GM18868 (cell line): ENCODE measurements around the gene SBNO2.

Source experiments
- ATAC-seq: cut with Tn5 transposase; IDR thresholded peaks from one replicate; pipeline ENCODE4 v1.9.1; 2021; ENCODE audit warnings: mild to moderate bottlenecking, moderate library complexity; ENCODE audit not compliant: unreplicated experiment

SBNO2 gene

DNA sequence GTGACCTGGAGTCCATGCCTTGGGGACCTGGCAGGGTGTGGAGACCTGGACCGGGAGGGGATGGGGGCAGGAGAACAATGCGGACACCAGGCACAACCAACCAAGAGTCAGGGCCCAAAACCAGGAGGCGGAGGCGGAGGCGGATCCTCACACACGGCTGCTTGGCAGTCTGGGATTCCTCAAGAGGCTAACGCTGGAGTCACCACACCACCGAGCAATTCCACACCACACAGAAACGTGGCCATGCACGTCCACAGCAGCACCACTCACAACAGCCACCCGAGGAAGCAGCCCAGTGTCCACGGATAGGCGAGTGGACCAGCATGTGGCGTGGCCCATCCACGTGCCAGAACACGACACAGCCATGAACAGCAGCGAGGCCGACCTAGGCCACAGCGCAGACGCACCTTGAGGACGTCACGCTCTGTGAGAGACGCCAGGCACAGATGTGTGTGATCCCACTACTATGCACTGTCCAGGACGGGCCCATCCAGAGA lies 17.7 kb downstream of the SBNO2 start:
- no peak for ATAC-seq

DNA sequence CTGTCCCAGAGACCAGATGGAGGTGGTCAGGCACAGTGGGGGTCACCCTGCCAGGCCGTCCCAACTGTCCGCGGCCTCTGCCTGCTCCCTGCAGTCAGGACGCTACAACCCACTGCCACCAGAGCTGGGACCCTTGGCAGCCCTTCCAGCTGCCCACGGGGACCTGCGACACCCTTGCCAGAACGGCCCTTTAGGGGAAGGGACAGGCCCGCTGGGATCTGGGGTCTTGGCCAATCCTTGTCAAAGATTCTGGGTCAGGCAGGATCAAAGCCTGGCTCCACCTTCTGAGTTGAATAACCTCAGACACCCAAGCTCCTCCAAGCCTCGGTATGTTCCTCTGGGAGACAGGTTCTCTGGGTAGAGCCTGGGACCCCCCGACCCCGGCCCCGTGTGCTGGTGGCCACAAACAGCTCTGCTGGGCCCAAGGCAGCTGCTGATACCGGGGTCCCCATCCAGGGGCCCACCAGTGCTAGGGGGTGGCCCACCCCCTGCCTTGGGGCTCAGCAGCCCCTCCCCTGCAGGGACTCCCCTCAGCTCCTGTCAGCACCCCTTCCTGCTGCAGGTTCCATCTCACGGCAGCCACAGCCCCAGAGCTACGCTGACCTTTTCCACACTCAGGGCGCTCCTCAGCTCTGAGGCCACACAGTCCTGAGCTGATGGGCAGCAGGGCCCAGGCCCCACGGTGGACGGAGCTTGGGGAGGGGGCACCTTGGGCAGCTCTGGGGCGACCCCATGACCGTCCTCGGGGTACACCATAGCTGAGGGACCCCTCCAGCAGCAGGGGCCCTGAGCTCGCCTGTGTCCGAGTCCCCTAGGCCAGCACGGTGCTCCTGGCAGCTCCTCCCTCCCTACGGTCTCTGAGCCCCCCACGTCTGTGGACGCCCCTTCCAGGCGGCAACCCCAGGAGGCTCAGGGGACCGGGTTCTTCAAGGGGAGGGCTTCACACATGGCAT lies 18.4 kb downstream of the SBNO2 start:
- no peak for ATAC-seq

DNA sequence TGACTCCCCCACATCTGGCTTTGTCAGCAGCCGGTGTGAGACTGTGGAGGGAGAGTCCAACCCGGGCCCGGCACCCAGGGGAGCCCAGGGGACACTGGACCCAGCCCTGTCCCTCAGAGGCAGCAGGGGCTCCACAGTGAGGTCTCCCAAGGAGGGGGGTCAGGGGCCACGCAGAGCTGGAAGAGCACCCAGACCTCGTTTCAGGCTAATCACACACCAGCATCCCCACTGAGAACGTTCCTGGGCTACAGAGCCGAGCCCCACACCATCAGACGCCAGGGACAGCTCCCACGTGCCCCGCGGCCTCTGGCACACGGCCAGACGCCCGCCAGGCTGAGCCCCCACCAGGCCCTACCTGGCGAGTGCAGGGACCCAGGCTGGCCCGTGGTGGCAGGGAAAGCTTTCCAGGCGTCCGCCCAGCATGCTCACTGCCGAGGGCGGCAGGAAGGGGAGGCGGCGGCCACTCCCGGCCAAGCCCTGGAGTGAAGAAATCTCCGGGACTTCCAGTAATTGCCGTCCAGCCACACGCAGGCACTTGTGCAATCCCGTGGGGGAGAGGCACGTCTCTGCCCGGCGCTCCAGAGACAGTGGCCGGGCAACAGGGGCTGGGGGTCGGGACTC lies 19.2 kb downstream of the SBNO2 start:
- ATAC-seq, result no peak

DNA sequence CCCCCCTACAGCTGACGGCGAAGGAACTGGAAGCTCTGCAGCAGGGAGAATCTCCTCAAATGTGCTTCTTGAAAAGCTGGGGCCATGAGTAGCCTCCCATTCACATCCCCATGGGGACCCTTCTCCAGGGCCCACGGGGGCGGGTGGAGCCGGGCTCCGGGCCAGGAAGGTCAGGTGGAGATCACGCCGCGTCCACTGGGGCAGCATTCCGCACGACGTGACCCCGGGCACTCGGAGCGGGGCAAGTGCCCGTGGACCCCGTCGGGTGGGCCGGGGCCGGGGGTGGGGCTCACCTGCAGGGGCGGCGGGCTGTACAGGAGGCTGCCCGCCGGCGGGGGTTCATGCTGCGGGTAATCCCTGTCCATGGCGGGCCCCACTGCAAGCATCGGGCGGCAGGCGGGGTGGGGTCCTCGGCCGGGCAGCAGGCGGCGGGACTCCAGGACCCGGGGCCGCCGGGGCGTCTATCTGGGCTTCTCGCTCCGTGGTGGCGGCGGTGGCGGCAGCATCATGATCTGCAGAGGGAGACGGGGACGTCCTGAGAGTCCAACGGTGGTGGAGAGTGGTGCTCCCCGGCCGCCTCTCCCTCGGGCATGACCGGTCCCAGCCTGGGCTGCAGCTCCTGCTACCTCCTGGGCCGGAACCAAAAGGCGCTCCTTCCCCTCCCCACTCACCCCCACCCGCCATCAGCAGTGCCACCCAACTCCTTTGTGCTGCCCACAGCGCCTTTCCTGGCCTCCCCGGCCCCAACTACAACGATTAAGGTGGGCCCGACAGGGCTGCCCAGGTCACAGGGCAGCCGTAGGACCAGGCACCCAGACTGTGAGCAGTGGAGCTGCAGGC lies 20.0 kb downstream of the SBNO2 start:
- no peak for ATAC-seq

DNA sequence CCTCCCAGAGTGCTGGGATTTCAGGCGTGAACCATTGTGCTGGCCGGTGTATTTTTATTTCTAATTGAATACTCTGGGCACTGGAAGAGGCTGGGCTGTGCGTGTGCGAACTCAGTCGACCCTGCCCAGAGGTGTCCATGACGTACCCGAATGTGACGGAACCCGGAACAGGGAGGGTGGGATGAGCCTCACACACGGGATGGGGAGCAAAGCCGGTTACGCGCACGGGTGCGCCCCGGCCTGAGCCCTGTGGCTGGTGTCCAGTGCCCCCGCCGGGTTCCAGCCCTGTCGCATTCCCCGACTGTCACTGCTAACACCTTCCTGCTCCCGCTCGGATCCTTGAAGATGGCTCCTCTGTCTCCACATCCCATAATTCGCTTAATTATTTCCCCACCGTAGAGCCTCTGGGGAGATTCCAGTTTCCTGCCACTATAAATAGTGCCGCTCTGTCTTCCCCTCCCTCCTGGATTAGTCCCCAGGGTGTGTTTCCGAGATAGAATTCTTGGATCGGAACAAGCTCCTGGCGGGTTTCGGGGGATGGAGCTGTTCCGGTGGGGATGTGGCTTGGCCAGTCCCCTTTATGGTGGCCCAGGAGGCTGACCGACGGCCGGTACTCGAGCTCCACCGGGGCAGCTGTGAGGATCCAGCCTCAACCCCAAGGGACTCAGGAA lies 22.0 kb downstream of the SBNO2 start:
- ATAC-seq, result no peak

DNA sequence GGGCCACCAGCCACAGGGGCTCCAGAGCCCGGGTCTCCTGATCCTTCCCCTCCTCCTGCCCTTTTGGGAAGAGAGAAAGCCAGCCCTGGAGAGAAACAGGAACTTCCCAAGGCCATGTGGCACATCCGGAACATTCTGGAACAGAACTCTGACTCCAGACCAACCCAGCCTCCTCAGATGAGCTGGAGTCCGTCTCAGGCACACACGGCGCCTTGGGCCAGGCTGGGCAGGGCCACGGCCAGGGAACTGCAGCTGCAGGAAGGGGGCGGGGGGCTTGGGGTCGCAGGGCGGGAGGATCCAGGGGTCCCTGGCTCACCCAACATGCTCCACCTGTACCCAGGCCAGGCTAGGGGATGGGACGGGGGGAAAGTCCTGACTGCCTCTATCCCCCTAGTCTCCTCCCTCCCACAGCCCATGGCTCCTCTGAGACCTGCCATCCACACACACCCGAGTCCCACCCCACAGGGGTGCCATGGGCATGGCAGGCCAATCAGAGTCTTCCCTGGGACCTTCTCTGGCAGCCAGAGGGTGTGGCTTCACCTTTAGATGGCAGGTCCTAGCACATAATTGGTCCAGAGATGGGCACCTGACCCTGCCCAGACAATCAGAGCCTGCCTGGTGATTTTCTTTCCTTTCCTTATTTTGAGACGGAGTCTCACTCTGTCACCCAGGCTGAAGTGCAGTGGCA lies 22.9 kb downstream of the SBNO2 start:
- ATAC-seq, result no peak

DNA sequence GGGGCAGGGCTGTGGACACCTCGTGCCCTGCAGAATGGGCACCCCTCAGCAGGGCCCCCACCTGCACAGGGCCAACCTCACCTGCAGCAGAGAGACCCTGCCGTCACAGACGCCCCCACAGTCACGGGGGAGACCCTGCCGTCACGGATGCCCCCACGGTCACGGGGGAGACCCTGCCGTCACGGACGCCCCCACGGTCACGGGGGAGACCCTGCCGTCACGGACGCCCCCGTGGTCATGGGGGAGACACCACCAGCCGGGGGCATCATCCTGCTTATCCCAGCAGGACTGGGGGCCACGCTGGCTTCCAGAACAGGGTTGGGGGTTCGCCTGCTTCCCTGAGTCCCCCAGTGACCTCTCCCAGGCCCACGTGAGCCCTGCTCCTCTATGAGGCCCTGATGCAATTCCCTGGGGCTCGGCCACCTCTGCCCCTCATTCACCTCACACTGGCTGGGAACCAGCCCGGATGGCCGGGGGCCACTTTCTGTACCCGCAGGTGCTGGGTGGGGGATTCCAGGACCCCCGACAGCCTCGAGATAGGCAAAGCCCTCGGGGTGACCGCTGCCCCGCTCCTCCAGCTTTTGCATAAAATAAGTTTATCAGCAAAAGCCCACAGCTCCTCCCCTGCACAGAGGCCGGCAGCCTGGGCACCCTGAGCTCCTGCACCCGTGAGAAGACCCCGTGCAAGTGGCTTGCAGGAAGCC lies 23.6 kb downstream of the SBNO2 start:
- ATAC-seq, result no peak

DNA sequence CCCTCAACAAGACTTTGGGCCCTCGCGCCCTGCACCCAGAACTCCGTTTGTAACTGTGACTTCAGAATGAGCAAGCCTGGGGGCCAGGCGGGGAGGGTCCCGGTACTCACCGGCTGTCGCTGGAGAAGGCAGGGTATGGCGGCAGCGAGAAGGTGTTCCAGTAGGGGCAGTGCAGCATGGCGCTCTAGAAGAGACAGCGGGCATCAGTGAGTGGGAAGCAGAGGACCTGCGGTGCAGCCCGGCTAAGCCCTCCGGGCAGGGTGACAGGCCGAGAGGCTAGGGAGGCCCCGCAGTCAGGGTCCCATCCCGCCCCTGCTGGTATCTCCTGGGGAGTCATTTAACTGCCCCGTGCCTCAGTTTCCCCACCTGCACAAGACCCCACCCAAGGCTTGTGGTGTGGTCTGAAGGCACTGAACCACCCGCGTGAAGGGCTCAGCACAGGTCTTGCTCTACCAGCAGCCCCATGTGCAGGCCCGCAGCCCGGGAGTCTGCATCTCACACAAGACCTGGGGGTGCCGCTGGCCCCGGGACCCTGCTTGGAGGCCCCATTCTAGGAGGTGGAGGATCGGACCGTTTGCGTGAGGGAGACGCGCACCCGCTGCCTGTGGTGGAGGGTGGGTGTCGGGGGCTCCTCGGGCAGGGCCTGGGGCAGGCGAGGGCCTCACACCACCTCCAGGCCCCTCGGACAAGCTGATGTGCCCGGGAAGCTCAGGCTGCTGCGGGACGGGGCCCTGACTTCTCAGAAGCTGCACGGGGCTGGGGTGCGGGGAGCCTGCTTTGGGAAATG lies 24.6 kb downstream of the SBNO2 start:
- ATAC-seq, result no peak

DNA sequence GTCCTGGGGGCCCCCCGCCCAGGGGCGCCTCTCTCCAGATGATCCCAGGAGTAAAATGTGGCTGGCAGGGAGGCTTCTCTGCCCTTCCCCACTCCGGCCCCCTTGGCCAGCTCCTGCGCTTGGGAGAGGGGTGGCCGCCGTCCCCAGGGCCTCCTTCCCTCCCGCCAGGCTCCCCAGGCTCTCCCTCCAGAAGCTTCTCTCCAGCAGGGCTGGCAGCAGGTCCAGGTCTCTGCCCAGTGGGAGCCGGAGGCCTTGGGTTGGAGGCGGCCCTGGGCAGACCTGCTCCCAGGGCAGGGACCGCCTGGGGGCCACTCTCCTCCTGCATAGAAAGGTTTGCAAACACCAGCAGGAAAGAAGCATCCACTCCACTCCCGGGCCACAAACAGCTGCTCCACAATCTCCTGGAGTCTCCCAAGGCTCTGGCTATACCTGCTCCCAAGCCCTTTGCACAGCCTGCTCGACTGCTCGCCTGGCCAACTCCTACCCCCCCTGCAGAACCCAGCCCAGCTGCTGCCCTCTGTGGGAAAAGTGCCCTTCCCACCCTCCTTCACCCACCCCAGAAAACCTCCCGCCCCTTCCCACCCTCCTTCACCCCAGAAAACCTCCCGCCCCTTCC lies 26.0 kb downstream of the SBNO2 start:
- no peak for ATAC-seq

DNA sequence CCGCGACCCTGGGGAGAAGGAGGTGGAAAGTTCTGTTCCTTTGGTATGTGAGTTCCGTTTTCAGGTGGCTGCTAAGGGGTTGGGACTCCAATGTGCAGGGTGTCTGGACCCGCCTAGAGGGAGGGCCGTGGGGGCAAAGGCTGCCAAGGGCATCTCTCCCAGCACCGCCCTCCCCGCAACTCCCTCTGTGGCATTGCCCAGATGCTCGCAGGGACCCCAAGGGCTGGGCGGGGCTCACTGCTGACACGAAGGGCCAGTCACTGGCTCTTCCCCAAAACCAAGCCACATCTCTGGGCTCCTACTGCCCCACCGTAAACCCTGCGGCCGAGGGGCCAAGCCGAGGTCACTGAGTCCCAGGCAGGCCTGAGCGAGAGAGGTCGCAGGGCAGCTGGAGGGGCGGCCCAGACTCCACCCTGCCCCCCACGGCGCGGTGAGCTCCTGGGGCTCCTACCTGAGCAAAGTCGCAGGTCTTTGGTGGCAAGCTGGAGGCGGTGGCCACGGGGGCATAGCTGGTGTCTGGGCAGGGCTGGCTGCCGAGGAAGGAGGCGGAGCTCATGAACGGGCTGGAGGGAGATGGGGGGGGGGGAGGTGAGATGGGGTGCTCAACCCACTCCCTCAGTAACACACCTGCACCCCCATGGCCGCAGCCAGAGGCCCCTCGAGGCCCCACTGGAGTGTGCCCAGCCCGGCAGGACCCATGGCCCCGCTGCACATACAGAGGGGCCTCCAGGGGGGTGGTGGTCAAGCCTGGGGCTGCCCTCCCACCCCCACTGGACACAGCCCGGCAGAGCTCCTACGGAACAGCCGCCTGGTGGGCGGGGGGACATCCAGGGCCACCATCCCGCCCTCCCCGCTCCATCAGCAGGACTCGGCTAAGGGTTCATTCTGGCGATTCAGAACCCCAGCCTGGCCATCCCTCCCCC lies 26.9 kb downstream of the SBNO2 start:
- ATAC-seq, result no peak

DNA sequence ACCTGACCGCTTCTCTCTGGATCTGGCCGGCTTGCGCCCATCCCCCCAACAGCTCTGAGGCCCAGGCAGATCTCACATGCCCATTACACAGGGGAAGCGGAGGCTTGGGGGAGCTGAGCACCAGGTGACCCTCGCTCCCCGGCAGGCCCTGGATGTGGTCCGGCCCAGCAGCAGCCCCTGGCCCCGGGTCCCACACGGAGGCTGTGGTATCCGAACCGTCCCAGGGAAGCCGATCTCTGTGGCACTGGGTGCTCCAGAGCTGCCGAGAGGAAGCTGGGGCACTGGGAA lies 27.7 kb downstream of the SBNO2 start:
- no peak for ATAC-seq

DNA sequence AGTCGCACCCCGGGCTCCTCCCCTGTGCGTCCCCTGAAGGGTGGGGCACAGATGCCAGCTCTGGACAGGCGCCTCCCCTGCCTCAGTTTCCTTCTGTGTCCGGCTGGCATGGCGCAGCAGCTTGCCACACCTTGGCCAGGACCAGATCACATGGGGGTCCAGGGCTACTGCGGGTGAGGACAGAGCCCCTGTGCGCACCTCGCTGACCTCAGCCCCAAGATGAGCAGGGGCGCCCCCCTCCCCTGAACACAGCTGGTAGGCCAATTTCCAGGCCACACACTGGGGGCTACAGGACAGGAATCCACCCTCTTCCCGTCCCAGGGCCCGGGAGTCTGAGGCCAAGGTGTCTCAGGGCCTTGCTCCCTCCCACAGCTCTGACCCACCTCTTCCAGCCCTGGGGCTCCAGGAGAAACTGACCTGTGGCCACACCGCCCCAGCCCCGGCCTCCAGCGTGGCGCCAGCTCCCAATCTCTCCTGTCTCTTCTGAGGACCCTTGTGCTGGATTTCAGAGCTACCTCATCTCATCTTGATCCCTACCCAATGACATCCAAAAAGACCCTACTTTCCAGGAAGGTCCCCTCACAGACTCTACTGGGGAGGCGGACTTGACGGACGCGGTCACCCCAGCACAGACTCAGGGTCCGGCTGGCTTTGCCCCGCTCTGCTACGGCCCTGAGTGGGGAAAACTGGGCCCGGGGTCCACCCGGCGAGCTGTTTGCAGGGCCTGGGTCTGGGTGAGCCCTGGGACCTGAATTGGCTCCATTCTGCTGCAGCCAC lies 28.2 kb downstream of the SBNO2 start:
- no peak for ATAC-seq

DNA sequence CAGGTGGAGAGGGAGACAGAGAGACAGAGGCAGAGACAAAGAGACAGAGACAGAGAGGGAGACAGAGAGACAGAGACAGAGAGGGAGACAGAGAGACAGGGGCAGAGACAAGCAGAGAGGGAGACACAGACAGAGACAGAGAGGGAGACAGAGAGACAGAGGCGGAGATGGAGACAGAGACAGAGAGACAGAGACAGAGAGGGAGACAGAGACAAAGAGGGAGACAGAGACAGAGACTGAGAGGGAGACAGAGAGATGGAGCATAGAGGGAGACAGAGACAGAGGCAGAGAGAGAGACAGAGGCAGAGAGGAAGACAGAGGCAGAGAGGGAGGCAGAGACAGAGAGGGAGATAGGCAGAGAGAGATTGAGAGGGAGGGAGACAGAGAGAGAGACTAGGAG lies 29.3 kb downstream of the SBNO2 start:
- no peak for ATAC-seq

DNA sequence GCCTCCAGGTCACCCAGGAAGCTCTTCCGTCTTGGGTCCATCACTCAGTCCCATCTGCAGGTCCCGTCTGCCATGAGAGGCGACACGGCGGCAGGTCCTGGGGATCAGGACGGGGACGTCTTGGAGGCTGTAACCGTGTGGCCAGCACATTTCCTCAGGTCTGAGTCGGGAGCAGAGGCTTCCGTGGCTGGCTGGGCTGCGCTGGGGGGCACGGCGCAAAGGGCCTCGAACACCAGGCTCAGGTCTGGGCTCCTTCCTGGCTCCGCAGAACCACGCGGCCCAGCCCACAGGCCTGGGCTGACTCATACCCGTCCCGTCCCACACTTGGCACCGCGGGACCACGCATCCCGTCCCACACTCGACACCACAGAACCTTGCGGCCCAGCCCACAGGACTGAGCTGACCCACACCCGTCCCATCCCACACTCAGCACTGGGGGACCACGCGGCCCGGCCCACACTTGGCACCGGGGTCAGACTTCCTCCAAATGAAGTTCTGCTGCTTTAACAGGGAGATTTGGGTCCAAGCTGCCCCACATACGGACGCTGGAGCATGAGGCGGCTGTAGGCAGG lies 30.2 kb downstream of the SBNO2 start:
- ATAC-seq, result no peak

DNA sequence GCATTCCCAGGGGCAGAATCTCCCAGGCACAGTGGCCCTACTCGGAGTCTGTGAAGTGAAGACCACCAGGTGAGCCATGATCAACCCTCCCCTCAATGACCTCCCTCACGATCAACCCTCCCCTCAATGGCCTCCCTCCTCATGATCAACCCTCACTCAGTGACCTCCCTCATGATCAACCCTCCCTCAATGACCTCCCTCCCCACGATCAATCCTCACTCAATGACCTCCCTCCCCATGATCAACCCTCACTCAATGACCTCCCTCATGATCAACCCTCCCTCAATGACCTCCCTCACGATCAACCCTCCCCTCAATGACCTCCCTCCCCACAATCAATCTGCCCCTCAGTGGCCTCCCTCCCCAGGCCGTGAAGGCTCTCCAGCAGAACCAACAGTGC lies 32.1 kb downstream of the SBNO2 start:
- ATAC-seq, result no peak

DNA sequence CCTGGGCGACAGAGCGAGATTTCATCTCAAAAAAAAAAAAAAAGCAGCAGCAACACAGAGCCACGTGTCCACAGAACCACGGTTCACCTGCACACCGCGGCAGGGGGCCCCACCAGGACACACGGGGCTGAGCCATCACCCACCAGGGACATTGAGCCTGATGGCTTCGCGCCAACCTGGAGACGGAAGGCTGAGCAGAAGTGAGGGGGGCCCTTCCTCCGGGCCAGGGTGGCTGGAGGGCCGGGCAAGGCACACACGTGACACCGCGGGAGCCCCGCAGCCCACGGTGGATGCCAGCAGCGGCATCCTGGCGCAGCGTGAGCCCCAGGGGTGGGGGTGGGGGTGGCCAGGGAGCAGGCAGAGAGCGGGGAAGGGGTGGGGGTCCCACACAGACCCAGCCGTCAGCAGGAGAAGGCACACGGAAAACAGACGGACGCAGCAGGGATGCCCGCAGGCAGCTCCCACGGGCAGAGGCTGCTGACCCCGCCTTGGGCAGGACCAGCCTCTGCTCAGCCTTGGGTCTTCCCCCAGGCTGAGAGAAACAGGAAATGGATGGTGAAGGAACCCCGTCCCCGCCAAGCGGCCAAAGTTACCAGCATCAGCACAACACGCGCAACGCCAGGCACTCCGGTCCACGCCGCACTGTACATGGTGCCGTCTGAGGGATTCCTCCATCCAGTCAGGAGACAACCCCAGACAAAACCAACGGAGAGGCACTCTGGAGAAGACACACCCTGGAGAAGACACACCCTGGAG lies 33.6 kb downstream of the SBNO2 start:
- ATAC-seq, result no peak
